Measurements from ENCODE around the gene CZIB.
A peak's percentile ranks its signal among the peaks of the same experiment; 100 is the strongest.
"Not testable (repeated sequence)": the region's sequence is repeated elsewhere in the genome, so short reads cannot be mapped to it uniquely, and the experiment has no call there.

Gene CZIB

DNA sequence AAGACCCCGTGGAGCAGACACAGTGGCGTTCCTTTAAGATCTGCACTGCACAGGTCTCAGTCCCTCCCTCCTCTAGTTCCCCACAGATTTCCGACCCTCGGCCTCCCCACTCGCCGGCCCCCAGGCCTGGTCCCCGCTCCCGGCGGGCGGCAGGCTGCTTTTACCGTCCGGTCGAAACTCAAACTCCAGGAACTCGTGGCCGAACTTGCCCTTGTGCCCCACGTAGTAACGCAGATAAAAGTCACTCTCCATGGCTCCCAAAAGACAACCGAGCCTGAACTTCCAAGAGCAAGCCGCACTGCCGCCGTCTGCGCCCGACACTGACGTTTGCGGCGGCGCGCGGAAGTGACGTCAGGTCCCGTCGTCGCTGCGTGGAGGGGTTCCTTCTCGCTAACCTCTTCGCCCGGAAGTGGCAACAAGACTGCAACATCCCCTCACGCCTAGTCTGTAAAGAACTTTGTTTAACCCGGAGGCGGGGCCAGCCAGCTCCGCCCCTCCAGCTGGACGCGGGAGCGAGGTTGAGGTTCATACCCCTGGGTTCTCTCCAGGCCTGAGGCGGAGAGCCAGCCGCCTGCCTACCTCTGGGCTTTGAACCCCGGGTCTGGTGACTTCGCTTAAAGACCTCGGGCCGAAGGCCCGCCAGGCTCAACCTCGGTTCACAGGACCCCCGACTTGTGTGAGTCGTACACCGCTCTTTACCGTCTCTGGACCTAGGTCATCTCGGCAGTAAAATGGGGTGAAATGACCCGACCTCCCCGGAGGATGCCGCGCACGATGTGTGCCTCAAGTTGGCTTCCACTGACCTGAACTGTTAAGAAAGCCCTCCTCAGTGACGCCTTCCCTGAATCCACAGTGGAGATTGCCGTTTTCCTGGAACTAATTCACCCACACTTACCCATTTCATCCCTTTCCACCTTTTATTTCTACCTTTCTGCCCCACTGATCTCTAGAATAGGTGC is 18.0 kb upstream of the CZIB start, which contains the start of gene MAGOH:
Gene MAGOH, minus strand, starts transcription at position 322 of the 959 bp plus-strand sequence. Its CDS starts 70 bp downstream, at position 252.
- peak; percentile 93 for DNase-seq

DNA sequence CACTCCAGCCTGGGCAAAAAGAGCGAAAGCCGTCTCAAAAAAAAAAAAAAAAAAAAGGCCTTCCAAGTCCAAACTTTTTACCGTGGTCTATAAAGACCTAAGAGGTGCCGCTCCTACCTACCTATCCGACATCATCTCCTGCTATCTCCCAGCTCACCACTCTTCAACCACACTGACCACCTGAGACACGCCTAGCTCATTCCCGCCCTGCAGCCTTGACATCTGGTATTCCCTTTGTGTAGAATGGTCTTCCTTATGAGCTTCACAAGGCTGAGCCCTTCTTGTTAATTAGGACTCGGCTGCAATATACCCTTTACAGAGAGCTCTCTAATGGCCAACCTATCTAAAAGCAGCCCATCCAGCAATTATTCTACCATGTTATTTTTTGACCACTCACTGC is 17.2 kb upstream of the CZIB start:
- no peak for DNase-seq

DNA sequence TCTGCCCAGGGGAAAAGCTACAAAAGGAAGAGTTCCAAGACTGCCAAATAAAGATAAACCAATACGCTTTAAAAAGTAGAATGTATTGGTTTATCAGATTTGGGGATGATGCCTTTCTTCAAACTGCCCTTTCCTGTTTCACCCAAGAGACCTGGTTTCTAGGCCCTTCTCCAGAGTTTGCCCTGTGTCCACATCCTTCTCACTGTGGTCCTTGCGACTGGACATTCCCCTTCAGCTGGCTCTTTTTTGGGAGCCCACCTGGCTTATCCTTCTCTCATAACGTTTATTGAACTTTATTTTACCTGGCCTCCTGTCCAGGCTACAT is 490 bp upstream of the CZIB start:
- no peak for DNase-seq

DNA sequence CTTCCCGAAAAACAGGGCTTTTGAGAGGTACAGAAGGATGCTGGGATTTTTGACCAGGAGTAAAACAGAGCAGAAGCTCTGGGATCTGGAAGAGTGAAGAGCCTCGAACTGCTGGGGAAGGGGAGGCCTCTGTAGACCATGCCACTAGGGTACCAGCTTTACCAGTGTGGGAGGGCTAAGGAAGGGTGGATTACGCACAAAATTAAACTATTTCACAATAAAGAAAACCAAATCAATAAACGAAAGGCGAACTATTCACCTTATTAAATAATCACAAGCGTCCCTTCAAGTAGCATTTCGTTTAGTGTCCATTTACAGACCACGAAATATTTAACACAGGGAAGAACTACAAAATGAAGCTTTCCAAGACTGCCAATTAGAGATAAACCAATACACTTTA is 723 bp downstream of the CZIB start:
- no peak for DNase-seq

DNA sequence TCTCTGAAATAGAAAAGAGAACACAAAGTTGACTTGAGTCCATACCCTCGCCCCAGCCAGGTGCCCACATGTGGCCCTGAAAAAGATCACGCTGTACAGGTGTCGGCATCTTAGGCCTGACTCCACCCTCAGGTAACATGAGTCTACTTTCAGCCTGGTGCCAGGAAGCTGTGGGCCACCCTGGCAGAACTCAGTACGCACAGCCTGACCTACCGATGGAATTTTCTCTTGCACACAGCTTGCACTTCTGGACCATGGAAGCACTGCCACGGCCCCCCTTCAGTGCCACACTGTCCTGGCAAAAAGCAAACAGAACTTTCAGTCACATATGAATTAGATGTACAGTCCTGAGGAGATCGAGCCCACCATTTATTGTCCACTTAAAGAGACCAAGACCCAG is 2.2 kb downstream of the CZIB start:
- DNase-seq = no peak

DNA sequence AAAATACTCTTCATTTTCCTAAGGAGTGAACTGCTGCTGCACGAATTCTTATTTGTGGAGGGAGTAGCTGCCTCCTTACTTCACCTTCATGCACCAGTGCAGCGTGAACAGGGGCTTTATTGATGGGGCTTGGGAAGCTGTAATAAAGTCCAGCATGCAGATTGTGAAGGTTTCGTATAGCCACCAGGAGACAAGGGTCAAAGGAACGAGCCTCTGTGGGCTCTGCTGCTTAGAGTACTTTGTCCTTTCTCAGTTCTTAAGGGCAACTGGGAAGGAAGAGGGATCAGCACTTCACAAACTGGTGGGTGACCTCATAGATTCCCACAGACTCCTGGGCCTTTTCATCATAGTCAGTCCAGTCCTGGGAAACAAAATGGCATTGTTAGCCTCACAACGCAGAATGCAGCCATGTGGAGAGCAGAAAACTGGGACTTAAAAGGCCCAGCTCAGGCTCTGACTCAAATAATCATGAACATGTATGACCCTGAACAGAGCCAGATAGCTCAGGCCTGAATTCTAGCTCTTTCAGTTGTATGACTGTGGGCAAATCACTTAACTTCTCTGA is 6.0 kb downstream of the CZIB start:
- no peak for DNase-seq

DNA sequence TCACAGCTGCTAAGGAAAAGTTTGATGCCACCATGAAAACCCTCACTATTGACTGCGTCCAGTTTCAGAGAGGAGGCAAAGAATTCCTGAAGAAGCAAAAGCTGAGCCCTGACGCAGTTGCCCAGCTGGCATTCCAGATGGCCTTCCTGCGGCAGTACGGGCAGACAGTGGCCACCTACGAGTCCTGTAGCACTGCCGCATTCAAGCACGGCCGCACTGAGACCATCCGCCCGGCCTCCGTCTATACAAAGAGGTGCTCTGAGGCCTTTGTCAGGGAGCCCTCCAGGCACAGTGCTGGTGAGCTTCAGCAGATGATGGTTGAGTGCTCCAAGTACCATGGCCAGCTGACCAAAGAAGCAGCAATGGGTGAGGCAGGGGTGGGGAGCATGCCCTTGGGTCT is 9.5 kb downstream of the CZIB start:
- DNase-seq = no peak

DNA sequence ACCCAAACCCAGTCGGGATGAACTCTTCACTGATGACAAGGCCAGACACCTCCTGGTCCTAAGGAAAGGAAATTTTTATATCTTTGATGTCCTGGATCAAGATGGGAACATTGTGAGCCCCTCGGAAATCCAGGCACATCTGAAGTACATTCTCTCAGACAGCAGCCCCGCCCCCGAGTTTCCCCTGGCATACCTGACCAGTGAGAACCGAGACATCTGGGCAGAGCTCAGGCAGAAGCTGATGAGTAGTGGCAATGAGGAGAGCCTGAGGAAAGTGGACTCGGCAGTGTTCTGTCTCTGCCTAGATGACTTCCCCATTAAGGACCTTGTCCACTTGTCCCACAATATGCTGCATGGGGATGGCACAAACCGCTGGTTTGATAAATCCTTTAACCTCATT is 10.1 kb downstream of the CZIB start:
- DNase-seq = no peak

DNA sequence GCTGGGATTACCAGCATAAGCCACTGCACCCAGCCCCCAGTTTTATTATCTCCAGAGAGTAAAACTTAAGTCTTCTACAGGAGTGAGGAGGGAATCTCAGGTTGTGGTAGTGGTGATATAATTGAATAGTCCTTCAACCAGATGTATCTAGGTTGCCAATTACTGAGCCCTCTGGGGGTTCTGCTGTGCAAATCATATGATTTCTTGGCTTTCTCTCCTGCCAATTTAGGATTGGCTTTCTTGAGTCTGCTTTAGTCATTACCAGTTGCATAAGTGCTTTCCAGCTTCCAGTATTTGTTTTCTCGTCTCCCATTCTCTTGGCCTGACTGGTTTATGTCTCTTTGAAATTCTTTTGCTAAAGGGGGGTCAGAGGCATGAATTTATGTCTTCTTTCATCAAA is 12.7 kb downstream of the CZIB start:
- DNase-seq = no peak

DNA sequence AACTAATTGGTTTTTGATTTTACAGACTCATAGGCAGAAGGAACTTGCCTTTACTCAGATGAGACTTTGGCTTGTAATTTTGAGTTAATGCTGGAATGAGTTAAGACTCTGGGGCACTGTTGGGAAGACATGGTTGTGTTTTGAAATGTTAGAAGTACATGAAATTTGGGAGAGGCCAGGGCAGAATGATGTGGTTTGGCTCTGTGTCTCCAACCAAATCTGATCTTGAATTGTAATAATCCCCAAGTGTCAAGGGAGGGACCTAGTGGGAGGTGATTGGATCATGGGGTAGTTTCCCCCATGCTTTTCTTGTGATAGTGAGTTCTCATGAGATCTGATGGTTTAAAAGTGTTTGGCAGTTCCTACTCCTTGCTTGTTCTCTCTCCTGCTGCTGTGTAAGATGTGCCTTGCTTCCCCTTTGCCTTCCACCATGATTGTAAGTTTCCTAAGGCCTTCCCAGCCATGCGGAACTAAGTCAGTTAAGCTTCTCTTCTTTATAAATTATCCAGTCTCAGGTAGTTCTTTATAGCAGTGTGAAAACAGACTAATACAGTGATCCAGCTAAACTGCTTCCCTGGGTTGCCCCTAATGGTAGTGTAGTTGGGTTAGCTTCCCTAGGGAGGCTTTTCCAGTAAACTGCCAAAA is 13.6 kb downstream of the CZIB start:
- DNase-seq = no peak

DNA sequence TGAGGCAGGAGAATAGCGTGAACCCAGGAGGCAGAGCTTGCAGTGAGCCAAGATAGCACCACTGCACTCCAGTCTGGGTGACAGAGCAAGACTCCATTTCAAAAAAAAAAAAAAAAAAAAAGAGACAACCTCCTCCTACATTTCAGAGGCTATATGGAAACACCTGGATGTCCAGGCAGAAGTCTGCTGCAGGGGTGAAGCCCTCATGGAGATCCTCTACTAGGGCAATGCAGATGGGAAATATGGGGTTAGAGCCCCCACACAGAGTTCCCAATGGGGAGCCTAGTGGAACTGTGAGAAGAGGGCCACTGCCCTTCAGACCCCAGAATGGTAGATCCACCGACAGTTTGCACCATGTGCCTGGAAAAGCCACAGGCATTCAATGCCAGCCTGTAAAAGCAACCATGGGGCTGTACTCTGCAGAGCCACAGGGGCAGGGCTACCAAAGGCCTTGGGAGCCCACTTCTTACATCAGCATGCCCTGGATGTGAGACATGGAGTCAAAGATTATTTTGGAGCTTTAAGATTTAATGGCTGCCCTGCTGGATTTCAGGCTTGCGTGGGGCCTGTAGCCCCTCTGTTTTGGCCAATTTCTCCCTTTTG is 14.2 kb downstream of the CZIB start:
- DNase-seq = not testable (repeated sequence)

DNA sequence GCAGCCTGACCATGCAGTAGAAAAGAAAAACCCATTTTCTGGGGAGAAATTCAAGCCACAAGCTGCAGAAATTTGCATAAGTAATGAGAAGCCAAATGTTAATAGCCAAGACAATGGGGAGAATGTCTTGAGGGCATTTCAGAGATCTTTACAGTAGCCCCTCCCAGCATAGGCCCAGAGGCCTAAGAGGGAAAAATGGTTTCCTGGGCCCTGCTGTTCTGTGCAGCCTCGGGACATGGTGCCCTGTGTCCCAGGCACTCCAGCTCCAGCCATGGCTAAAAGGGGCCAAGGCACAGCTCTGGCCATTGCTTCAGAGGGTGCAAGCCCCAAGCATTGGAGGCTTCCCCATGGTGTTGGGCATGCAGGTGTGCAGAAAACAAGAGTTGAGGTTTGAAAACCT is 14.9 kb downstream of the CZIB start:
- not testable (repeated sequence) for DNase-seq

DNA sequence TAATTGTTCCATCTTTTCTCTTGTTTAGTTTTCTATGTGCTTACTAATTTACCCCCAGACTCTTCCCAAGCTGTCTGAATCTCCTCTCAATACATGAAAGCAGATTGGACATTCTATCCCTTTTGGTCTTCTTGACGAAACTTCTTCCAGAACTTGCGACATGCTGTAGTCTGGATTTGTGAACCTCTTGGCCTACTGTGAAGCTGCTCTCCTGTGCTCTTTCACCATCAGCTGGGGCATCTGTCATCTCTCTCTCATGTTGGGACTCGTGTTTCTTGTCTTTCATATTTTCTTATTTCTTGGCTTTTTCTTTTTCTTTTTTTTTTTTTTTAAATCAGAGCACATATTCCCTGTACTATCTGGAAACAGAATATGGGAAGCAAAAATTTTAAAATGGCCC is 17.0 kb downstream of the CZIB start:
- DNase-seq = no peak

DNA sequence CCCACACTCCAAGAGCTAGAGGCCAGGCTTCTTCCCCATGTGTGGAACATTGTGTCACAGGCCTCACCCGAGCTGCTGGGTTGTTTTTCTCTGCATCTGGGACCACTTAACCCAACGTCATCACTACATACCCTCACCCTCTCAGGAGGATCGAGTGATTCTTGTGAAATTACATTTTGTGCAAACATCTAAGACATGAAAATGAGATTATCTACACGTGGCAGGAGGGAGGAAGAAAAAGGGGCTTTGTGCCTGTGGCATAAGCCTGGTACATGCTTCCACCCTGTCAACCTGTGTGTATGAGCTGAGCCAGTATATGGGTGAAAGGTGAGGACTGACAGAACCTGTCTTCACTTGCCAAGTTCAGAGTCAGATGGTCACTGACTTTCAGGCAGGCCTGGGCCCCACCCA is 22.2 kb downstream of the CZIB start:
- no peak for DNase-seq

DNA sequence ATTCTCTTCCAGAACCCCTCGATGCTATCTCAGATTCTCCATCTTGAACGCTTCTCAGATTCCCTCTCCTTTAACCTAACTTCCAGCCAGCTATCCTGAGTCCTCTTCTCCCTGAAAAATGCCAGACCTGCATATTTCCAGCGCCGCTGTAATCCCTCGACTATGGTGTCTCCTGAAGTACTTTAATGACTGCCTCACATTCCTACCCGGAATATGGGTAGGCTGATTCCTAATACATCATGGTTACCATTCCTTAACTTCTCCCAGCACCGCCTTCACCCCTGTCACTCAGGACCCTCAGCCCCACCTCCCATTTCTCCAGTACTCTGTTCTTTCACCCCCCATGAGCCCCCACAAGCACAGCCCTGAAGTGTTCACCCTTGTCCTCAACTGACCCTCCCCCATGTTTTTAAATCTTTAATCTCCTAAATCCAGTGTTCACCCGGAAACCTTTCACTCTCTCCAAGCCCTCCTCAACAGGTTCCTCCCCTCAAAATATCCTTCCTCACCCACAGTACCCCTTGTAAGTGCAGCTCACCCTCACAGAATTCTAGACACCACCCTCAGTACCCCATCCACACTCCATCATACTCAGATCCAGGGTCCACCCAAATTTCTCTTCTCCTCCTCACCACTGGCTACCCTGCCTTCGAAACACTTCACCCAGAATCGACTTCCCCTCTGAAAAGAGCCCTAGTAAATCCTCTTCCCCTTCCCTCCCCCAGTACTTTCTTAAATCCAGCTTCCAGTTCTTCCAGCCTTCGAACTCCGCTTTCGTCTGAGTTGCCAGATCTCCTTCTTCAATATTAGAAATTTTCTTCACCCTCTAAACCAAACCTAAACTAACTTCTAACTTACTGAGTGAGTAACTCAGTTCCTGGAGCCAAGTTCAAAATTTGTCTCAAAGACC is 22.9 kb downstream of the CZIB start:
- no peak for DNase-seq

DNA sequence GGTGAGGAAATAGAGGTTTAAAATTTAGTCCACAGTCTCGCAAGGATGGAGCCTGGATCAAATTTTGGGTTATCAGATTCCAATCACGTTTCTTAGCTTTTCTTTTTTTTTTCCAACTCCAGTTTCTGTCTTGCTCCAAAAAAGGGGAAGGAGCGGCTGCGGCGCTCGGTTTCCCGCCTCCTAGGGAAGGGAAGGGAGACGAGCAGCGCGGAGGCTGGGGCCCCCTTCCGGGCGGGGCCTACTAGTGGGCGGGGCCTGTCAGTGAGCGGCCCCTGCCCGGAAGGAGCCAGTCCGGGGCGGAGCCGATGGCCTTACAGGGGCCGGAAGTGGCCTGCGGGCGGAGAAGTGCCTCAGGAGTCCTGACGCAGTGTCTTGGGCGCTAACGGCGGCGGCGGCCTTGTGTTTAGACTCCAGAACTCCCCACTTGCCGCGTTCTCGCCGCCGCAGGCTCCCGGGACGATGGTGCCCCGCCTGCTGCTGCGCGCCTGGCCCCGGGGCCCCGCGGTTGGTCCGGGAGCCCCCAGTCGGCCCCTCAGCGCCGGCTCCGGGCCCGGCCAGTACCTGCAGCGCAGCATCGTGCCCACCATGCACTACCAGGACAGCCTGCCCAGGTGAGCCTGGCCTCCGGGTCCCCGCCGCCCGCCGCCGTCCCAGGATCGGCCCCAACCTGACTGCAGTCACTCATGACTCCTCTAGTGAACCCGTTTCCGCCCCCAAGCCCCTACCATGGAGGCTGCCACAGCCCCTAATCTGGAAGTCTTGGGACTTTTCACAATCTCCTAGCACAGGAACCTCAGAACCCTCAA is 23.7 kb downstream of the CZIB start, which contains the start of gene CPT2:
Gene CPT2, plus strand, starts transcription at position 340 of the 806 bp plus-strand sequence. Its CDS starts 120 bp downstream, at position 460.
- peak; percentile 87 for DNase-seq

DNA sequence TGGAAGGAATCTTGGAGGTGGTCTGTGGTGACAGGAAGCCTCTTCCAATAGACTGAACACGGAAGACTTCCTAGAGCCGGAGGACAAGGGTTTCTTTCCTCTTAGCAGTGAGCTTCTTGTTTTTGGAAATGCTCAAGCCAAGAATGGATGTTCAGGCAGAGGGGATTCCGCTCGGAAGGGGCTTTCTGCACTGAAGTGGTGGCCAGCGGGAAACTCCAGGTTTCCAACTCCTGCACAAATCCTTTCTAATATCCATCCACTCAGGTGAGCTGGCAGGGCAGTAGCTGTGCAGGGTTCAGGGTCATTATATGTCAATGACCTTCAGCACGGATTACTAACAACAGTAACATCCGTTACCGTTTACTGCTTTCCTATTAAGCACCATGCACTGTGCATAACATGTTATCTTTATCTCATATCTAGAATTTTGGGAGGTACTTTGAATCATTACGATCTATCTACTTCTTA is 24.4 kb downstream of the CZIB start:
- no peak for DNase-seq

DNA sequence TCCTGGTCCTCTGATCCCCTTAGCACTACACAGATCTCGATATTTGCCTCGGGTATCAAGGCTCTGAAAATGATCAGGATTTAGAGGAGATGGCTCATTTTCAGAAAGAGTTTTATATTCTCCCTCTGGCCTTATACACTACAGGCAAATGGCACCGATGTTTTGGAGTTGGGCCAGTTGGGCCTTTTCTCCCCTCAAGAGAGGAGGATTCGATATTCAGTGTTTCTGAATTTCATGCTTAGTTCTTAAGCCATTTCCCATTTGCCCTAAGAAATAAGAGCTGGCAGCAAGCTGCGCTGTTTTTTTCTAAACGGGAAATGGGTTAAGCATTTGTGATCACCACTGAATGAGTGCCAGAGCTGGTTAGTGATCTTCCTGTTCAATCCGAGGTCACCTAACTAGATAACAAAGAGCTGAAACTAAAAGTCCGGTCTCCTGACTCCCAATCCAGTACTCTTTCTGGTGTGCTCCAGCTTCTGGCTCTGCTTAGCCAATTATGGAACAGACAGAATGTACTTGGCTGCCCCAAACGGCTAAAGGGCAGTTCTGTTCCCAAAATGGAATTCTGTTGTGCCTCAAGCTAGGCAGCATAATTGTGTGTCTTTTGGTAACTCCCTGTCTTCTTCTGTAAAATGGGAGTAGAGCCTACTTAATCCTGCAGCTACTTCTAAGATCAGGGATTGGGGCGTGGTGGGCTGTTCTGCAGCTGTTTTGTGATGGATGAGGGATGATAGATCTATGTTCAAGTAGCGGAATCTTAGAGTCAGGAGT is 25.0 kb downstream of the CZIB start:
- no peak for DNase-seq

DNA sequence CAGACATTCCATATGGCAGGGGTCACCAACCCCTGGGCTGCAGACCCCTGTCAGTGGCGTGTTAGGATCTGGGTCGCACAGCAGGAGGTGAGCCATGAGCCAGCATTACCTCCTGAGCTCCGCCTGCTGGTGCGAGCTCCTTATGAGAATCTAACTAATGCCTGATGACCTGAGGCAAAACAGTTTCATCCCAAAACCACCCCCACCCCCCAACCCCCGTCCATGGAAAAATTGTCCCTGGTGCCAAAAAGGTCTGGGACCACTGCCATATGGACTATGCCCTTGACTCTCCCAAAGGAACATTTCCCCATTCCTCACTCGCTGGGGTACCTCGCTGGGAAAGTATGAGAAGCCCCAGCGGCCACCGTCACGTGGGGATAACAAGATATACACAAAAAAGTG is 30.2 kb downstream of the CZIB start:
- DNase-seq = no peak

DNA sequence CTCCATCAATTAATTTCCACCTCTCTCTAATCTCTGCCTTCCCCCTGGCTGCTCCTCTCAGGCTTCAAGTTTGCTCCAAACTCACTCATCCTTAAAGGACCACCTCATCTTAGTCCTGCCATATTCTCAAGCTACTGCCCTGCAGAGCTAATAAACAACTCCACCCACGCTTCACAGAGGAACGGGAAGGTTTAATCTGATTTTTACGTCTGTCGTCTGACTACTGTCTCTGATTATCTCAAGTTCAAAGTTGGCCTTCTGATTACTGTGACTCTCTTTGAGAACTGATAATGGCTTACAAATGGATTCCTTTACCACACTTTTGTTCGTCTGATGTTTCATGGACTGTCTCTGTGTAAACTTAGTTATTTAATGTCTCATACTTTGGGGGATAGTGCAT is 31.4 kb downstream of the CZIB start:
- DNase-seq = no peak

DNA sequence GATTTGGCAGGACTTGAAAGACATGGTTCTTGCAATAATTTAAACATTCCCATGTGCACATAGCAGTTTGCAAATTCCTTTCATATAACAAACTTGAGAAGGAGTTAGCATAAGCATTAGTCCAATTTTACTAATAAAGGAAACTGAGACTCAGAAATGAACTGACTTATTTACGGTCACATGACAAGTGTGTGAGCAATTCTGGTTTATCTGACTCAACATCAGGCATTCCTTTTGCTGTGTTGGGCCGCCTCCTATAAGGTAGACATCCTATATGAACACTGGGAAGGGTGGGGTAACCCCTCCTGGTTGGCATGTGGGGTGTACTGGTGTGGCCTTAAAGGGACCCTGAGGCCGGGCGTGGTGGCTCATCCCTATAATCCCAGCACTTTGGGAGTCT is 32.3 kb downstream of the CZIB start:
- no peak for DNase-seq
